Activated gamma-delta T cell (primary cell): ENCODE data around the gene PCDH15.
"Not testable (repeated sequence)": the region's sequence is repeated elsewhere in the genome, so short reads cannot be mapped to it uniquely, and the experiment has no call there.

ENCODE experiments used
- DNase-seq: peaks from one replicate; lab custom pipeline; 2025; lab: John Stamatoyannopoulos, UW

PCDH15 gene

DNA sequence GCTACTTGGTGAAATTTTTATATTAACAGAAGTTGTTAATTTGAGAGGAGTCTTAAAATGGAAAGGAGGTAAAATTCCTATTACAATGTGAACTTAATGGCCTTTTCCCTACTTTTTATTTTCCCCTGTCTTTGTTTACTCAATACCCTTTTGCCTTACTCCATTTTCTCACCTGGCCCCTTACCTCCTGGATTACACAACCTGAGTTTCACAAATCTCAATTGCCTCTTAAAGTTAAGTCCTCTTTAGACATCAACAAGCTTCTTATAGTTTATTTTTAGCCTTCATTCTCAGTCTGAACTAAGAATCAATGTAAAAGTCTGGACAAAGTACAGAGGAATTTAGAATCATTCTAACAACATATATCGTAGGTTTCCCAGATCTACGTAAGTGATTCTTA is 247.0 kb downstream of the PCDH15 start:
- no peak for DNase-seq

DNA sequence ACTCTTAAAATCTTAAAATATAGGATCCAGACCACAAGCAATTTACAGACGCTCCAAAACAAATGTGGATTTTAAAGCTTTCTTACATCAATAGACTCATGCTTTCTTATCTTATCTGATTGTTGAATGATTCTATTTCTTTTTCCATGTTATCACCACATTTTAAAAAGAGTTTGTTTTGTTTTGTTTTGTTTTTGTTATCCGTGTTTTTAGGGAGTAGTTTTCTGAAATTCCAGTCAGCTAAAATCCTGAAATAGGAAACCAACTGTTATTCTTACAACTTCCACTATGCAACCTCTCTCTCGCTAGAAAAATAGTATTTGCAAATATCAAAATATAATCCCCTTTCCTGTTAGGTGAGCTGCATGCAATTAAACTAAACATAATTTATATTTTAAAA is 251.0 kb downstream of the PCDH15 start:
- no peak for DNase-seq

DNA sequence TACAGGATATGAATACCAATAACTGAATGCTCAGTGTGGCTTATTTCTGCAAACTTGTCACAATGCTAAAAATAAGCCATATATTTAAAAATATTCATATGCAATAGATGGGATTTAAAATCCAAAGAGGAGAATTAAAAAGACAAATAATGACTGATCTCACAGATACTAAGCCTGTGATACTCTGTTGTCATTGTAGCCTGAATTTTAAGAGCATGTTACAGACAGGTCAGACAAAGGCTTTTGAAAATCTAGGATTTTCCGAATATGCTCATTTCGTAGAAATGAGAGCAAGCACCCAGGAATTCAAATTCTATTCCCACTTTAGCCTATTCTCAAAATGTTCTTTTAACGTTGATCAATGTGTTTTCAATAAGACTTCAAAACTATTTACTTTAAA is 269.7 kb downstream of the PCDH15 start:
- DNase-seq = no peak

DNA sequence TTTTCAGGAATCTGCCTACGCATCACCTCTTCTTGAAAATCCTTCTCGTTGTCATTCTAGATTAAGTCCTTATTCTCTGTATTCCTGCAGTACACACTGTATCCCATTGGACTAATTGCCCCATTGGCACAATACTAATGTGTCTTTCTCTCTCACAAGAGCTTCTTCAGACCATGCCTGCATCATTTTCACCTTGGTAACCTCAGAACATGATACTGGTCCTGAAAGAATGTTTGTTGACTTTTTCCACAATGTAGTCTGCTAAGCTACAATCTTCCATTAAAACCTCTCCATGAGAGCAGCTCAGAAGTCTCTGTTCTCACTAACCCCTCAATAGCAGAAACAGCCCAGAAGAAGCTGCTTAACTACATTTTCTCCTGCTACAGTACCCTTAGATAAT is 270.7 kb downstream of the PCDH15 start:
- DNase-seq = no peak

DNA sequence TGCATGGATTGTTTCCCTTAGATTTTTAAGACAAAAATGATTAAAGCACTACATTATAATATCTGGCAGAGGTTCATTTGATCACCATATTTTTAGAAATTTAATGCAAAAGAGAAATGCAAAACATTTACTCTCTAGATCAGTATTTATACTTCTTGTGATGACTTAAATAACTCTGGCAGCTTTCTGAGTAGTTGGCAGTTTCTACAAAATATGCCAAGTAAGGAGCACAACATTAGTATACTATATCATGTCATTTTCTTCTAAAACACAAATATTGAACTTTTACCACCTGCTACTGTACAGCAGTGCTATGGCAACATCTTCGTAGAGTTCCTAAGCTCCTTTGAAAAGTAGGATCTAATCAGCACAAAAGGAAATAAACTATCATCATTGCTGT is 275.2 kb downstream of the PCDH15 start:
- DNase-seq = no peak

DNA sequence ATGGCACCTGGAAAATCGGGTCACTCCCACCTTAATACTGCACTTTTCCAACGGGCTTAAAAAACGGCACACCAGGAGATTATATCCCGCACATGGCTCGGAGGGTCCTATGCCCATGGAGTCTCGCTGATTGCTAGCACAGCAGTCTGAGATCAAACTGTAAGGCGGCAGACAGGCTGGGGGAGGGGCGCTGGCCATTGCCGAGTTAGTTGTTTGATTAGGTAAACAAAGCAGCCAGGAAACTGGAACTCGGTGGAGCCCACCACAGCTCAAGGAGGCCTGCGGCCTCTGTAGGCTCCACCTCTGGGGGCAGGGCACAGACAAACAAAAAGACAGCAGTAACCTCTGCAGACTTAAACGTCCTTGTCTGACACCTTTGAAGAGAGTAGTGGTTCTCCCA is 285.8 kb downstream of the PCDH15 start:
- DNase-seq = not testable (repeated sequence)

DNA sequence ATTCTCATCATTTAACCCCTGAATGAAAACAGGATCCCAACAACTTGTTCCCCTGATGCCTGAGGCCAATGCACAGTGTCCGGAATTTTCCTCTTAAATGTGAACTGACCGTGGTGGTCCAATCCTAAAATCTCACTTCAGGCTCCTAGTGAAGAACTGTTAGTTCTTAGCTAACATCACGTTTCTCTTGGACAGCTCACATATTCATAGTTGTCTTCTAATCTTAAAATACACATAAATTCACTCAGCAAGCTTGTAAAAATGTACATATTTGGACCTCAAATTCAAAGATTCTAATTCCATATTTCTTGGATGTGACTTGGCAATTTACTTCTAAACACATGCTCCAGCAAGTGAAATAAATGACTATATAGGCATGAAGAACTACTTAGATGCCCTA is 297.2 kb downstream of the PCDH15 start:
- DNase-seq = no peak

DNA sequence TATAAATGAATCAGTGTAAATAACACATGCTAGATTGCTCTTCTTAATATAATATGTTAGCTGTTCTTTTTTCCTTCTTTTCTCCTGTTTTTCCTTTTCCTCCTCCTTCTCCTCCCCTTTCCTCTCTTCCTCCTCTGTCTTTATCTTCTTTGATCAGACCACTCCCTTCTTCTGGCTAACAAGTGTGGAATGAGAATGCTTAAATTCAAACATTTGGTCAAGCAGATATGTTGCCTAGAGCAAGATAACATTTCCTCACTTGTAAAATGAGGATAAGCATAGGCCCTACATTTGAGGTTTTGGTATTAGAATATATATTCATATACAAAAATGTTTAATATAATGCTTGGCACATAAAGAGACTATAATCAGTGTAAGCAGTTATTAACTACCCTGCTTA is 299.1 kb downstream of the PCDH15 start:
- DNase-seq = no peak

DNA sequence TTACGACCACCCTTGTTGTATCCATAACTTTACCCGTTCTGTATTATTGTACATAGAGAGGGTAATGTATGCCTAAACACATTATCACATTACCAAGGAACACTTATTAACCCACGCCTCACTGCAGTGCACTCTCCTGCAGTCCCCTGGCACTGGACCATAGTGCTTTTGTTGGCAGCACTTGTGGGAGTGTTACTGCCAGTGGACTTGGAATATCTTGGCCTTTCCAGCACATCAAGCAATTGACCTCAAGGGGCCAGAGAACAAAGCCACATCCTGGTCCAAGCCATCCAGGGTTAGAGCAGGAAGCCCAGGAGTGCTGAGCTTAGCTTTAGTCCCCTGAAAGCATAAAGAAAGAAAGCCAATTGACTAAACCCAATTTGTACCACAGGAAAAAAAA is 304.2 kb downstream of the PCDH15 start:
- no peak for DNase-seq

DNA sequence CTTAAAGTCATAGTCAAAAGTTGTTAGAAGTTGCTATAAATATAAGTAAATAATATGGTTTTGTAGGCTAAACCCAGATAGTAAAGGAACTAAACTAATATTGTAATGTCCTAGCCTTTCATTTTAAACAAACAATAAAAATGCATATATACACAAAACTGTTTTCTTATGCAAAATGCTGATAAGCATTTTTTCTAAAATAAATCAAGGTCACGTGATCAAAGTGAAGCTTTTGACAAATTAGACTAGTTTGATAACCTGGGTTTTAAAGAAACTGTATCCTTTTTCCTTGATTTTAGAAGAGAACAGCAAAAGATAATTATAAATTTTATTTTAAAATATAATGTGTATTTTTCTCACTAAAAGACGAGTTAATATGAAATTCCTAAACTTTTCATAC is 313.3 kb downstream of the PCDH15 start:
- no peak for DNase-seq

DNA sequence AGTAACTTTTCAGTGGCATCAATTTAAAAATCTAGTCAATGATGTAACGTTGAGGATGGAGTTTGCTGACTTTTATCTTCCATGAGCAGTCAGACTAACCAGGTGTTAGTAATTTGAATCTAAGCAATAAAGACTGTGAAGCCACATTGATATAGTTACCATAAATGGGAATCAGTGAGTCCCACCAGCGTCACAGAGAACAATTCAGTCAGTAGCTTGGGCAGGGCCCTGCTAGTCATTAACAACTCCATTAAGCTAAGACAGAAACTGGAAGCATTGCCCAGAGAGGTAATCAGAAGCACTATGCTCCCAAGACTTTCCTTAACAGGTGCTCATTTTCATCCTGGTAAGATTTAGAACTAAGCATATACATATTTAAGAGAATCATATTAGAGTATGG is 315.1 kb downstream of the PCDH15 start:
- no peak for DNase-seq

DNA sequence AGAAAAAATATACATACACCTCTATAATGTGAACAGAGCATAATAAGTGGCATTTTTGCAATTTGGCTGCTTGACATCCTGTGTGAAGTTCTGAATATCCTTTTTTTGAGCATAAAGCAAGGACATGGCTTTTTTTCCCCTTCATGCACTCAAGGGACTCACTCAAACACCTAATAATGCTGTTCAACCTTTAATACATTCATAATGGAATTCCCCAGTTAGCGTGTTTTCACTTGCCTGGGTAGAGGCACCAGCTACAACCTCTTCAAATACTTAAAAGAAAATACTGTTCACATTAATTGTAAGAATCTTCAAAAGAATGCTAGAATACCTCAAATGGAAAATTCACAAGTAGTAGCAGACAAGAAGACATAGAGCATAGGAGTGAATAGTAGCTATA is 316.8 kb downstream of the PCDH15 start:
- DNase-seq = no peak

DNA sequence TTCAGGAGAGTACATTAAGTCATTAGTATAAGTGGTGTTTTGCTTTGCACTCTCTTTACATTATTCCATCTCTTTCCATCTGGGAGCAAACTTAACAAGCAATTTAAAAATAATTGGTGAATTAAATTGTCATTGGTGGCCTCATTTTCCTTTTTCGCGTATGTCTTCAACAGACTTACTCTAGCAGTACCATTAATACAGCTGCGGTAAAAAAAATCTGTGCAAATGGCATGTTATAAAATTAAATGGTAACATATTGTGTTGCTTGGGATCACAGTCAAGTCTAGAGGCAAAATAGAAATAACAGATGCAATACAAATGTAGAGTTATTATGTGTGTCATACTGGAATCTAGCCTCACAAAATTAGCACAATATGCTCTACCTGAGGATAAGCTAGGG is 322.4 kb downstream of the PCDH15 start:
- DNase-seq = no peak

DNA sequence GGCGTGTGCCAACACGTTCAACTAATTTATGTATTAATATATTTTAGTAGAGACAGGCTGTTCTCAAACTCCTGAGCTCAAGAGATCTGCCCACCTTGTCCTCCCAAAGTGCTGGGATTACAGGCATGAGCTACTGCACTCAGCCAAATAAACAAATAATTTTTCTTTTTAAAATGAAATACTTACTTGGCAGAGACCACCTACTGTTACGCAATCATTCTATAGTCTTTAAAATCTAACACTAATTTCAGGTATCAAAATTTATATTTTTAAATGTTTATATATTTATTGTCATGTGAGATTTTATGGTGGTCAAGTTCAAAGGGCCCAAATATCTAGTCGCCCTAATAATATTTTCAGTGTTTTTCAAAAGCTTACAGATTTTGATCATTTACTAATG is 323.3 kb downstream of the PCDH15 start:
- no peak for DNase-seq

DNA sequence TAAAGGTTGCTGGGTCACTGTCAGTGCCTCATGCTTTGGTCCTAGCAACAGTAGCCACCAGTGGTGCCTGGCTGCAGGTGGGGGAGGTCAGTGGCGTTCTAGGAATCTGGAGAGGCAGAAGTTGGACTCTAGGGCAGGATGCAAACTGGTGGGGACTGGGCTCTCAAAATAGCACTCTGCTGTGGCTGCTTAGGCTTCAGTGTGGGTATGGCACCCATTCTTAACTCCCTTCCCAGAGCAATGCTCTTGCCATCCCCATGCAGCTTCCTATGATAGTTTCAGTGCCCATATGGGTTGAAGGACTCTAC is 330.8 kb downstream of the PCDH15 start:
- DNase-seq = no peak

DNA sequence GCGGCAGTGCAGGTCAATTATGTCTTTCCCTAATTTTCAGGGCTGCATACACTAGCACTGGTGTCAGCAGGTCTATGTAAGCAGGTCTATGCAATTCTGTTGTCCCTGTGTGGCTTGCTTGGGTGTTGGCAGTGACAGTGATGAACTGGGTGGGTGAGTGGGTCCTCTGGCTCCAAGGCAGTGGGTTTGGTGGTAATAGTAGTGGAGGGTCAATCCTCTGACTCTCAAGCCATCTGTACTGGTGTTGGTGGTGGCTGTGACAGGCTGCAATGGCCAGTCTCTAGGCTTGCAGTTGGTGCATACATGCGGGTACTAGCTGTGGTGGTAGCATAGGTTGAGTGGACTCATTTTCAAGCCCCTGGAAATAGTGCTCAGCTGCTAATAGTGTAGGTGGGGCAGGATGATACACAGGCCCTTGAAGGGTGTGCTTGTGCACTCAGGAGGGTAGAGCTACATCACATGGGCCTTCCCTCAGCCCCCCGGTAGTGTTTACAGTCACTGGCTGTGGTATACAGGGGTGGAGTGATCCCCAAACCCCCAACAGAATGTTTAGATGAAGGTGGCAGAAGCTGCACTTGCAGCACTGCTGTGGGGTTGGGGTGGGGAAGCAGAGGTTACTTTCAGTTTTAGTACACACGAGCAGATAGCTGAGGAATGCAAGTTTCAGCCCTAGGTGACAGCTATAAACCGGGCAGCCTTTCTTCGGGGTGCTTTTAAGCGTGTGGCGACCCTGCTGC is 331.3 kb downstream of the PCDH15 start:
- DNase-seq = no peak

DNA sequence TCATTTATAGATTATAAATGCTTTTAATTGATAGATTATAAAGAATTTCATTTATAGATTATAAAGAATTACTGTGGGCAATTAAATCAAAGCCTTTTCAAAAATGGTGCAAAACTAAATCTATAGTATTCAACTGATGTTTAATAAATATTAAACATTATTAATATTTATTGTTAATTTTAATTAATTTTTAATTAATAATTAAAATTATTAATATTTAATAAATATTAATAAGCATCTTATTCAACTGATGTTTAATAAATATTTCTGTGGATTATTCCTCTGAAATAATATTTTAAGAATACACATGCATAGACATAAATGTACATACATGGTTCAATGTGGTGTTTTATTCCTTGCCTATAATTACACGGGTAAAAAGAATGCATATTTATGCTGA is 346.8 kb downstream of the PCDH15 start:
- no peak for DNase-seq

DNA sequence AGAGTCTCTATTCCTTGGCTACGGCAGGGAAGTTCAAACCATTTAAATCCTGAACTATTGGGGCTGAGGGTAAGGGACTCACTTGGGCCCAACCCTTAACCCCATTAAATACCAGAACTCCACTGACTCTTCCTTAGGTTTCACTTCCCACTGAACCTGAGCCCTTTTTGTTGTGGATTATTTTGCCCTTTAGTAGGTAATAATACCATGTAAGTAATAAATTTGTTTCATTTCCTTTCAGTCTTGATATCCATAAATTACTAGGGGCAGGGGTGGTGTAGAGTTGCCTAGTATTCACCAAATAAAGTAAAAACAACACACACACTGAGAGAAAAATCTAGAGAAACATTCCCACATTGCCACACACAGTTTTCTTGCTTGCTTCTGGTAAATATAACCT is 352.0 kb downstream of the PCDH15 start:
- DNase-seq = no peak

DNA sequence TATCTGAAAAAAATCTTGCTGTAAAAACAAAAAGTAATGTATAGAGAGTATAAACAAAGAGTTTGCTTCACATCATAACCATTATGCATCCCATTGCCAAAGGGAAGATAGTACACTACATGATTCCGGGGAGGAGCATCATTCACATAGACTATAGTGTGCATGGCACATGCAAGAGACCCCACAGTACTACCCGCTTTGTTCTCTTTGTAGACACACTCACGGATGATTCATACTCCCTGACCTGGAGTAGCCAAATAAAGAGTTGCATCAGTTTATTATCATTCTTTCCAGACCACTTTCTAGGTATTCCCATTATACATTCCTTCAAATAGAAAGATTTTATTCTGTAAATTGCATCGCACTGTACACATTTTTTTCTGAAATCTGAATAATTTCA is 356.9 kb downstream of the PCDH15 start:
- no peak for DNase-seq

DNA sequence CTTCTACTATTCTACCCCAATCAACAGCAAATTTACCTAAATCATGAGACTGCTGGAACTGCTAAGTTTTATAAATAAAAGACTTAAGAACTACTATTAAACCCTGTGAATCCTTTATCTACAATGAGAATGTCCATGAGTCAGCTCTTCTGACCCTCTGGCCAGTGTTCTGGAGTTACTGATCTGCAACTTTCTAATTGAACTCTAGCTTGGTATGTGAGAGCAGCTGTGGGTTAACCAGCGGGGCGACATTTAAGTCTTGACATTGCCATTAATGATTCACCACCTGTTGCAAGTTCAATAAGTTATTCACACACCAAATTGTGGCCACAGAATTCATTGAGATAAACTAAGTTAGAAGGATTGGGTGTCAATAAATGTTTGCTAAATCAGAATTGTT is 359.8 kb downstream of the PCDH15 start:
- no peak for DNase-seq

DNA sequence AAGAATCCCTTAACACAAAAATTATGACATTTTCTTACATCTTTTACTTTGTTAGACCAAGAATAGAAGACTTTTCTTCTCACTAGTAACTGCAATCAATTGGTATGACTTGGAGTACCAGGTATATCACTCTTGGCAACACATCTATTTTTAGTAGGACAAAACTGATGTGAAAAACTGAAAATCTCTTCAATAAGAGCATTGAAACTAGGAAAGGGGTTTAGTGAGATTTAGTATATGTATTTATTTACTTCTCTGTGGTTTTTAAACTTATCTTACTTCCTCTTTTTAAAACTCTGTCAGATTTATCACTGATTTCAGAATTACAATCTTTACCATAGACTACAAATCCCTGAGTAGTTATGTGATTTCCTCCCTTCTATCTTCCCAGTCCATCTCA is 366.2 kb downstream of the PCDH15 start:
- DNase-seq = no peak

DNA sequence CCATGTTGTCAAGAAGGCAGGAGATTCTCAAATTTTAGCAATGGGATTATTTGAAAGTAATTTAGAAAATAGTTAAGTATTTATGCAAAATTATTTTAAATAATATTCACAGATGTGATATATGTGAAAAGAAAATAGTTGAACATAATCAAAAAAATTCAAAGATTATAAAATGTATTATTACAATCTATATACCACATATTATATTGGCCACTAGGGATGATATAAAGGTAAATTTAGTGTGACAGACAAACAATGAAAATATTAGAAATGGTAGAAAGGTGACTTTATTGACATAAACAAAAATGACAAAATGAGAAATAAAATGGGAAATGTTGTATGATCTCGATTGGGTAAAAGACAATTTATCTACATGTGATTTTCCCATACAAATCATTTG is 385.5 kb downstream of the PCDH15 start:
- no peak for DNase-seq

DNA sequence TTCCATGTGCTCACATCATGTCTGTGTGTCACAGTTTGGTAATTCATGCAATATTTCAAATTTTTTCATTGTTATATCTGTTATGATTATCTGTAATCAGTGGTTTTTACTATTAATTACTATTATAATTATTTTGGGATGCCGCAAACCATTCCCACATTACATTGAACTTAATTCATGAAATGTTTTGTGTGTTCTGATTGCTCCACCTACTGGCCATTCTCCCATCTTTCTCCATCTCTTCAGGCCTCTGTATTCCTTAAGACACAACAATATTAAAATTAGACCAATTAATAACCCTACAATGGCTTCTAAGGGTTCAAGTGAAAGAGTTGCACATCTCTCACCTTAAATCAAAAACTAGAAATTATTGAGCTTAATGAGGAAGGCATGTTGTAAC is 398.5 kb downstream of the PCDH15 start:
- no peak for DNase-seq

DNA sequence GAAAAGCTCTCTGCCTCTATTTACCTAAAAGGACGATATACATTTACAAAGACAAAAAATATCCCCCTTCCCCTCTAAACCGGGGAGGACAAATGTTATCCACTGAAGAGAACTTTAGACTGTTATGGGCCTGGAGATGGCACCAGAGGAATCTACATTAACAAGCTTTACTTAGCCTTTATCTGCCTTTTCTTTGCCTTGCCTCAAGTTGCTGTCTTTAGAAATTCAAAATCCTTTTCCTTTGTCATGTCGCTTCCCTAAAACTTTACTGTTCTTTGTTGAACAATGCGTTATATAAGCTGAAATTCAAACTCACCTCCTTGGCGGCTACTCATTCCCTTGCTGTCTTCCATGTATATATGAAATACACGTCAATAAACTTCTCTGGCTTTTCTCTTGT is 405.0 kb downstream of the PCDH15 start:
- DNase-seq = no peak

DNA sequence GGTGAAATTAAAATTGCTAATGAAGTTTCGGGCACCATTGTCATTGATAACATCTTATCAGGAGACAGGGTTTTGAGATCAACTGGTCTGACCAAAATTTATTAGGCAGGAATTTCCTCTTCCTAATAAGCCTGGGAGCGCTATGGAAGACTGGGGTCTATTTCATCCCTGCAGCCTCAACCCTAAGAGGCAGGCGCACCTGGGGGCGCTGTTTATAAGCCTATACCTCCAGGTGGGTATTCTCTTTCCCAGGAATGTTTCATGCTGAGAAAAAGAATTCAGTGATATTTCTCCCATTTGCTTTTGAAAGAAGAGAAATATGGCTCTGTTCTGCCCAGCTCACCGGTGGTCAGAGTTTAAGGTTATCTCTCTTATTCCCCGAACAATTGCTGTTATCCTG is 406.4 kb downstream of the PCDH15 start:
- not testable (repeated sequence) for DNase-seq
